Measurements from ENCODE around the gene RETSAT.
"Not testable (repeated sequence)": the region's sequence is repeated elsewhere in the genome, so short reads cannot be mapped to it uniquely, and the experiment has no call there.

RETSAT gene

DNA sequence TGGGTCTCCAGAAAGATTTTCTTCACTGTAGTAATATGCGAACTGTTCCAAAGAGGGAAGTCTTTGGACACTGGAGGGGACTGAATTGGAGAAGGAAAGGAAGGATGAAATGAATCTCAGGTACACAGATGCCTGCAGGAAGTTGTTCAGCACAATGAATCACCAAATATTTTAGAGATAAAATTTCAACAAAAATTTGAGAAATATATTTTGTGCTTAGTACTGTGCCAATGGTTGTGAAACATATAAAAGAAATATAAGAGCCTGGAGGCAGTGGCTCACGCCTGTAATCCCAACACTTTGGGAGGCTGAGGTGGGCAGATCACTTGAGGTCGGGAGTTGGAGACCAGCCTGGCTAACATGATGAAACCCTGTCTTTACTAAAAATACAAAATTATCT is 3.4 kb upstream of the RETSAT start:
- DNase-seq (ENCODE audit: low spot score in 2 of 2) (no peak), ATAC-seq (no peak)
- Mint-ChIP-seq H3K27ac (no peak overlapping the region), H3K9me3 (no peaks in the 10 kb centered on the region), H3K4me3 (no peak overlapping the region), H3K36me3 (peaks cover 67% of the 10 kb centered on the region), H3K4me1 (peaks cover 44% of the 10 kb centered on the region)

DNA sequence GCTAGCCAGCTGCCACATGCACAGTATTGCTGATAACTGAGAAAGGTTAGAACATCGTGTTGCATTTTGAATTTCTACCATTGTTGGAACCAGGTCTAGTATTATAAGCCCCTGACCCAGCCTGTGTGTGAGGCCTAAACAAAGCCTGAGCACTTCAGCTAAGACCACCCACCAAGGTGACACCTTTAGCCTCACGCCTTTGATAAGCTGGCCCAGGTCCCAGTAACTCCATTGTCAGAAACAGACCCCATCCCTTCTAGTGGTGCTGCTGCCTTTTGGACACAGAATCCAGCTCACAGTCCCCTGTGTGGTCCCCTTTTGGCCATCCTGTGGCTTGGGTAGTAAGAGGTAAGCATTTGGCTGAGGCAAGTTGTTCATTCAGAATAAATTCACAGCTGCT is 1.9 kb upstream of the RETSAT start:
- Mint-ChIP-seq H3K27ac (no peak overlapping the region), H3K4me1 (peaks cover 48% of the 10 kb centered on the region), H3K9me3 (no peaks in the 10 kb centered on the region), H3K36me3 (peaks cover 65% of the 10 kb centered on the region), H3K4me3 (no peak overlapping the region)
- ATAC-seq: no peak
- no peak for DNase-seq (ENCODE audit: low spot score in 2 of 2)

DNA sequence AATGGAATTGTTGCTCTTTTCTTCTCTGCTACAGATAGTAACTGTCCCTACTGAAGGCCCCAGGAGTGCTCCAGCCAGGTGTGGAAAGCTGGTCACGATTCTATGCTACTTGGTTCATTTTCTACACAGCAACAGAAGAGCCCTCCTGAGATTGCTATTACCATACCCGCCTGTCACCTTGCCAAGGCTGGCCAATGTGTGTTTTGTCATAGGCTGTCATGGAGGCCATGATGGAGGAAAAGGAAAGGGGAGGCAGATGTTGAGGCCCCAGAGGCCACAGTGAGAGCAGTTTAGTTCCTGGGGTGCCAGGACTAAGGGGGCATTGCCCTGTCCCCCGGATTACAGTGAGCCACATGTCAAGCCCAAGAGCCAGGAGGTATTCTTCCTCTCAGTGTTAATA is 1.2 kb upstream of the RETSAT start:
- Mint-ChIP-seq H3K27ac (peak overlapping the region; percentile 100), H3K4me3 (peak overlapping the region; percentile 99), H3K36me3 (peaks cover 65% of the 10 kb centered on the region), H3K4me1 (peaks cover 51% of the 10 kb centered on the region), H3K9me3 (no peaks in the 10 kb centered on the region)
- ATAC-seq (no peak), DNase-seq (ENCODE audit: low spot score in 2 of 2) (no peak)

DNA sequence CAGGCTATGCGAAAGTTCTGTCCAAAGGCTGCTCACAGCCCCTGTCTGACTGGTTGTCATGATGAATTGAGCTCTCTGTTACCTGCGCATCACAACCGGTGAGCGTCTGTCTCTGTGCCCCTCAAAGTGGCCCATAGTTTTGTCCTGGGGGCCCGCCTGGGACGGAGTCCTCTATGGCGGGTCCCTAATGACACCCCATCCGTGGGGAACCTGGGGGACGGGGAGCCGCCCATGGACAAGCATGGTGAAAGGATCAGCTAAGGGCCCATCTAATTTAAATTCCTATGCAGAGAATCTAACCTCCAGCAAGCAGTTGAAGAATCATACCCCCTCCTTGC is 714 bp upstream of the RETSAT start:
- ATAC-seq (peak; percentile 12), DNase-seq (ENCODE audit: low spot score in 2 of 2) (no peak)
- Mint-ChIP-seq H3K4me3 (peak overlapping the region; percentile 99), H3K36me3 (peaks cover 67% of the 10 kb centered on the region), H3K27ac (peak overlapping the region; percentile 100), H3K9me3 (no peaks in the 10 kb centered on the region), H3K4me1 (peaks cover 54% of the 10 kb centered on the region)

DNA sequence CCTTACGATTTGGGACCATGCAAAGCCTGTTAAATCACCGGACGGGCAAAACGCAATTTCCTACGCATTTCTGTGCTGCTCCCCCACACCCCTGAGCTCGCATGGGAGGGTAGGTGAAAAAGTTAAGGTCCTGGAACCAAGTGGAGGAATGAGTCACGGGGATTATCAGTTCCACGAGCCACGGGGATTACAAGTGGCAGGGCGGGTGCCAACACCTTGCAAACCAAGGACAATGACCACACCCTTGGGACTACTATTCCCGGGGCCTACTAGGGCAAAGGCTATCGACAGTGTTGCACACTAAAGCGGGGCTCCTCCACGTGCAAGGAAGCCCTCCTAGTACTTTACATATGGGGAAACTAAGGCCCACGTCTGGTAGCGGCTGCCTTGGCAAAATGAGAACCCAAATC is 447 bp downstream of the RETSAT start:
- no peak for DNase-seq (ENCODE audit: low spot score in 2 of 2)
- H3K27ac Mint-ChIP-seq: peak overlapping the region; percentile 100
- H3K9me3 Mint-ChIP-seq: no peaks in the 10 kb centered on the region
- H3K4me3 Mint-ChIP-seq: peak overlapping the region; percentile 99
- peaks cover 68% of the 10 kb centered on the region for H3K36me3 Mint-ChIP-seq
- ATAC-seq: peak; percentile 4
- H3K4me1 Mint-ChIP-seq: peaks cover 48% of the 10 kb centered on the region

DNA sequence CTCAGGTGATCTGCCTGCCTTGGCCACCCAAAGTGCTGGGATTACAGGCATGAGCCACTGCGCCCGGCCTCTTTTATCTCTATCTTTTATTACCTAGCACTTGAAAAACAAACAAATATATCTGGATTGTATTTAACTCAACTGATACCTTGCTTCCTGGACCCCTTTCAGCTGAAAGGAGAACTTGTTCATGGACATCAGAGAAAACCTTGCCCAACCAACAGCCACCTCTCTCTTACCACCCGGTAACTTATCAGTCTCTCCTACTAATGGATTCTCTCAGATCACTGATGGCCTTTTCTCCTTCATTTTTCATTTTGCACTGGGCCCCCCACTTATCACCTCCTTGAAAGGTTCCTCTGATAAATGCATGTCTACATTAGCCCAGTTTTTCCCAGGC is 6.7 kb downstream of the RETSAT start:
- peaks cover 64% of the 10 kb centered on the region for H3K36me3 Mint-ChIP-seq

DNA sequence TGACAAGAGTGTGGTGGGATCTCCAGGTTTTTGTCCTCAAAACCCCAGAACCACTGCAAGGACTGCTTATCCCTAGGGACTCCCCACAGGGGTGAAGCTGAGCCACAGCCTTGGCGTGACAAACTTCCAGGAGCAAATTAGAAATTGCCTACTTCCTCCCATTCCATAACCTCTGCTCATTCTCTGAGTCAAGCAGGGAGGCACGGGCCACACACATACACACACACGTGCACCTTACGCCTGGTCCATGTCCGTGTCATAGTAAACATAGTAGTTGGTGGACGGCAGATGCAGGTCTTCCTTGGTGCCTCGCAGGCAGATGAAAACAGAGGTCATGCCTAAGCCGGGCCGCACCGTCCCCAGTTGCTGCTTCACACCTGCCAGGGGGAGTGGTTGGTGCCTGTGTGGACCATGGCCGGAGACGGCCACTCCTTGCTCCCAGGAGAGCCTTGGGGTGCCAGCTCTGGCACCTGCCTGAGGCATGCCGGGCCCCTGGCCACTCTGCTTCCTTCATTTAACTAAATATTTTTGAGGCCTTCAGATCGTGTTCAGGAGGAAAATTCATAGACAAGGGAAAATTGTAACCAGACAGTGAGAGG is 9.9 kb downstream of the RETSAT start:
- Mint-ChIP-seq H3K4me1 (no peaks in the 10 kb centered on the region), H3K27ac (no peak overlapping the region), H3K9me3 (no peaks in the 10 kb centered on the region), H3K4me3 (no peak overlapping the region), H3K36me3 (peaks cover 50% of the 10 kb centered on the region)
- DNase-seq (ENCODE audit: low spot score in 2 of 2): no peak
- no peak for ATAC-seq

More for the DNA sequence above, 6.7 kb downstream of the RETSAT start:
- DNase-seq (ENCODE audit: low spot score in 2 of 2) (no peak), ATAC-seq (no peak)
- no peak overlapping the region for H3K4me3 Mint-ChIP-seq
- no peak overlapping the region for H3K27ac Mint-ChIP-seq
- no peaks in the 10 kb centered on the region for H3K9me3 Mint-ChIP-seq
- H3K4me1 Mint-ChIP-seq: peaks cover 8% of the 10 kb centered on the region

DNA sequence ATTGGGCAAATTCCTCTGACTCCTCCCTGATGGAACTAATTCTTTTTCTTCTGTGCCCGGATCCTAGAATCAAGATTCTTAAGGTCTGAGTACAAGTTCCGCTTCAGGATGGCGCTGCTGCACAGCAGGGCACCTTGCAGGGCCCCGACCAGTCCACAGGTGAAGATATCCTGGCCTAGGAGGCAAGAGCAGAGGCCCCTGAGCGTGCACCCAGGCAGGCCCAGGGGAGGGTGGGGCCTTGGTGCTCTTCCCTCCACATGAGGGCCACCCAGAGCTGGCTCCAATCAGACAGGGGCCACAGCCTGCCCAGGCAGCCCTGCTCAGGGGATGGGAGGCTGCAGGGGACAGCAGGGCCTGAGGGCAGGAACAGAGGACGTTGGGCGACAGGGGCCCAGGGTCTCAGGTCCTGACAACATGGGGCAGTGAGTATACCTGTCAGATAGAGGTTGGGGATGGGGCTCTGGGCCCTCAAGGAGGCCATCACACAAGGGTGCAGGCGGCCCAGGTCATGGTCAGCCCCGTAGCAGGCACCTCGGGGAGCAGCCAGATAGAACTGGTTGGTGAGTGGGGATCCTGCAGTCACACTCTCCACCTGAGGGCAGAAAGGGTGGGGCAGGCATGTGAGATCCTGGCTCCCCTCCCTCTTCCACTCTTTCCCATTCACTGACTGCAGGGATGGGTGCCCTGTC is 11.0 kb downstream of the RETSAT start:
- peak; percentile 31 for ATAC-seq
- not testable (repeated sequence) for H3K4me1 Mint-ChIP-seq; DNase-seq (ENCODE audit: low spot score in 2 of 2); H3K27ac Mint-ChIP-seq; H3K4me3 Mint-ChIP-seq; H3K9me3 Mint-ChIP-seq
- H3K36me3 Mint-ChIP-seq: peaks cover 38% of the 10 kb centered on the region

DNA sequence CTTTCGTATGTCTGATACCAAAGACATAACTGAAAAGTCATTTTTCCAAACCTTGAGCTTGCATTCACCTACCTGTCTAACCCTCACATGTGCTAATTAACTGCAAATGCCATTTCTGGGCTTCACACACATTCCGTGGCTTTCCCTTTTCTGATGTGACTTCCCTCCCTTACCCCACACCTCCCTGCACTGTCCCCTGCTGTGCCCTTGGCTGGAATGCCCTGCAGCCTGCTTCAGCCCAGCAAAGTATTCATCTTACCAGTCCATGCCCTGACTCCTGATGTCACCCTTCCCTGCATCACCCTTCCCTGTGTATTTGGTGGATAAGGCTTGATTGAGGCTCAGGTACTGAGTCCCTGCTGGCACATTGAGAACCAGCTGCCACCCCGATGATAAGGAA is 12.2 kb downstream of the RETSAT start:
- DNase-seq (ENCODE audit: low spot score in 2 of 2) (no peak), ATAC-seq (no peak)
- Mint-ChIP-seq H3K36me3 (peaks cover 27% of the 10 kb centered on the region), H3K9me3 (no peaks in the 10 kb centered on the region), H3K4me3 (no peak overlapping the region), H3K4me1 (no peaks in the 10 kb centered on the region), H3K27ac (no peak overlapping the region)

DNA sequence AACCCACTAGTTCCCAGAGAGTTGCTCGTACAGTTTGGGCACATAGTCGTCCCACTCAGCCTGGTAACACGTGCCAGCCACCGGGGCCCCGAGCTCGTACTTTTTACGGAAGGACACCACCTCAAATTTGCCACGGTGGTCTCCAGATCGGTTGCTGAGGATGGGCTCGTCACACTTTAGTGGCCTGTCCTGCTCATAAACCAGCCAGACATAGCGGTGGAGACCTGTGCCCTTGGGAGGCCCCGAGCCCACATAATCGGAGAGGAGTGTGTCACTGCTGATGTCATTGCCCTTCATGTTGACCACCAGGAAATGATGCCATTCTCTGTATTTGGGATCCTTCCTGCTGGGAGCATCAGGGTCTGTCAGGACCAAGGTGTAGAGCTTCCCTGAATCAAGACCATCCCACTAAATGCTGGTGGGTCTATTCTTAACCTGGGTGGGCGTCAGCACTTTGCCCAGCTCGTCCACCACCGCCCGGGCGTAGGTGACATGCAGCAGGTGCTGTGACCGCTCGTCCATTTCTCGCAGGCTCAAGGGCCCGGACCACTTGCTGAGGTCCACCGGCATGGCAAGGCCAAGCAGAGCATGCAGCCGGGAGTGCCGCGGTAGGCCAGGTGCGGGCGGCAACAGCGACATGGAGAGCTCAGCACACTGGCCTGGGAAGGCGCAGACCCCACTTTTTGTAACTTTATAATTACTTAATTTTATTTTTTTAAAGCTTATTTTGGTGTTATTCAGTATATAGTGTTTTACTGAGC is 12.9 kb downstream of the RETSAT start:
- Mint-ChIP-seq H3K36me3 (peaks cover 19% of the 10 kb centered on the region), H3K9me3 (no peaks in the 10 kb centered on the region), H3K4me3 (no peak overlapping the region), H3K4me1 (no peaks in the 10 kb centered on the region), H3K27ac (no peak overlapping the region)
- ATAC-seq (no peak), DNase-seq (ENCODE audit: low spot score in 2 of 2) (no peak)

DNA sequence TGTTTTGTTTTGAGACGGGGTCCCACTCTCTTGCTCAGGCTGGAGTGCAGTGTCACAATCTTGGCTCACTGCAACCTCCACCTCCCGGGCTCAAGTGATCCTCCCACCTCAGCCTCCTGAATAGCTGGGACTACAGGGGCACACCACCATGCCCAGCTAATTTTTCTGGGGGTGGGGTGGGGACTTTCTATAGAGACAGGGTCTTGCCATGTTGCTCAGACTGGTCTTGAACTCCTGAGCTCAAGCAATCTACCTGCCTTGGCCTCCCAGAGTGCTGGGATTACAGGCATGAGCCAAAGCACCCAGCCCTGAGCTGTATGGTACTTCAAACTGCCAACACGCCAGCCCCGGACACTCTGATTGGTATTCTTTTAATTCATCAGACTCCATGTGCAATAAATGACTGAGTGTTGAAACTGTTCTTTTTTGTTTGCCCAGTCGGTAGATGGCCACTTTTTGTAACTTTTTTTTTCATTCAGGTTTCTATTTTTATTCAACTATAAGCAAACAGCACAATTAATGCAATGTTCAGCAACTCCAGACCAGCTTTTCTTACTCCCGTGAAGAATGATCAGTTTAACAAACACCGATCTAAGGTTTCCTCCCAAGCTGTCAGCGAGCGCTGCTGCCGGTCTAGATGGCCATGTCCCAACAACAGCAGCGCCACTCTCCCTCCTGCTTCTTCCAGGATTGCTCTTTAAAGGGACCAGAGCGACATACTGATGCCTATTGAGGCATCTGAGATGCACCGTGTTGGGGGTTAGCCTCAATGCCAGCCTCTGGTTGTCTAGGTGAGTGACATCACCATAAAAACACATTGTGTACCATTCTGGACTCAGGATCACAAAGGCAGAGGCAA is 14.1 kb downstream of the RETSAT start:
- Mint-ChIP-seq H3K4me3 (no peak overlapping the region), H3K36me3 (peaks cover 11% of the 10 kb centered on the region), H3K9me3 (no peaks in the 10 kb centered on the region), H3K27ac (no peak overlapping the region), H3K4me1 (no peaks in the 10 kb centered on the region)
- no peak for DNase-seq (ENCODE audit: low spot score in 2 of 2)
- ATAC-seq: no peak

DNA sequence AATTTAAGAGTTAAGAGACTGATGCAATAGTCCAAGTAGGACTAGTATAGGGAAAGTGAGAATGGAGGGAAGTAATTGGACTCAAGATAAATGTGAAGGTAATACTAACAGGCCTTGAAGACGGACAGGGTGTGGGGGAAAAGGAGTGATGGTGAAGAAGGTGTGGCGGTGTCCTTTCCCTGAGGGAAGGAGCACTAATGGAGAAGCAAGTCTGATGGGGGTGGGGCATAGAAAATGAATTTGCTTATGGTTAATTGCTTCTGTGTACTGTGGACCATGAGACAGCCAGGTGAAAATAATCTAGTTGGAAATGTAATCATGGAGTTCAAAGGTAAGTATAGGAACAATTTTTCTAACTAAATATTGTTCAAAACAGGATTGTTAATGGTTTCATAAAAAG is 19.4 kb downstream of the RETSAT start:
- Mint-ChIP-seq H3K36me3 (no peaks in the 10 kb centered on the region), H3K9me3 (no peaks in the 10 kb centered on the region), H3K27ac (no peak overlapping the region), H3K4me3 (no peak overlapping the region), H3K4me1 (peaks cover 15% of the 10 kb centered on the region)
- ATAC-seq (no peak), DNase-seq (ENCODE audit: low spot score in 2 of 2) (no peak)

DNA sequence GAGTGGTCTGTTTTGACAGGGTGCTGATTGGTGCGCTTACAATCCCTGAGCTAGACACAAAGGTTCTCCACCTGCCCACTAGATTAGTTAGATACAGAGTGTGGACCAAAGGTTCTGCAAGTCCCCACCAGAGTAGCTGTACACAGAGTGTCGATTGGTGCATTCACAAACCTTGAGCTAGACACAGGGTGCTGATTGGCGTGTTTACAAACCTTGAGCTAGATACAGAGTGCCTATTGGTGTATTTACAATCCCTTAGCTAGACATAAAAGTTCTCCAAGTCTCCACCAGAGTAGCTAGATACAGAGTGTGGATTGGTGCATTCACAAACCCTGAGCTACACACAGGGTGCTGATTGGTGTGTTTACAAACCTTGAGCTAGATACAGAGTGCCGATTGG is 20.5 kb downstream of the RETSAT start:
- H3K36me3 Mint-ChIP-seq; ATAC-seq; DNase-seq (ENCODE audit: low spot score in 2 of 2); H3K9me3 Mint-ChIP-seq; H3K27ac Mint-ChIP-seq; H3K4me3 Mint-ChIP-seq: not testable (repeated sequence)
- peaks cover 23% of the 10 kb centered on the region for H3K4me1 Mint-ChIP-seq

DNA sequence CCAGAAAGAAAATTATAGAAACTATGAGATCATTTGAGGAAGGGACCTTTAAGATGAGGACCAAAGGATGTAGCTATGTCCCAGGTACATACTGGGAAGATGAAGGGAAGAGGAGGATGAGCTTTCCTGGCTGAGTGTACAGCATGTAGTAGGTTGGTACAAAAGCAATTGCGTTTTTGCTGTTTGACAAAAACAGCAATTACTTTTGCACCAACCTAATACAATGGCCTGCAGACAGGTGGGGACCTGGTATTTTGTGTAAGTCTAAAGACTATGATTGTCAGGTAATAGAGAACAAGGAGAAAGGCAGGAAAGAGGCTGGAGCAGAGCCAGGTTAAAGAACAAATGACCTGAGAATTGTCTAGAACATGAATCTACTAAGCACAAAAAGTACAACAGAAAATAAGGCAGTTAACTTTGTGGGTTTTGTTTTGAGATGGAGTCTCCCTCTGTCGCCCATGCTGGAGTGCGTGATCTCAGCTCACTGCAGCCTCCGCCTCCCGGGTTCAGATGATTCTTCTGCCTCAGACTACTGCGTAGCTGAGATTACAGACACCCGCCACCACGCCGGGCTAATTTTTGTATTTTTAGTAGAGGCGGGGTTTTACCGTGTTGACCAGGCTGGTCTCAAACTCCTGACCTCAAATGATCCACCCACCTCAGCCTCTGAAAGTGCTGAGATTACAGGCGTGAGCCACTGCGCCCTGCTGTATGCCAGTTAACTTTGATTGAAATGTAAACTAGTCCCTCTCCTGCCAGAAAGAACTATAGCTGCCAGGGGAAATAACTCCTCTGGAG is 23.3 kb downstream of the RETSAT start:
- DNase-seq (ENCODE audit: low spot score in 2 of 2): peak; percentile 20 to 72
- H3K36me3 Mint-ChIP-seq: peaks cover 29% of the 10 kb centered on the region
- no peak overlapping the region for H3K27ac Mint-ChIP-seq
- H3K4me3 Mint-ChIP-seq: peak overlapping the region; percentile 25
- H3K4me1 Mint-ChIP-seq: peaks cover 29% of the 10 kb centered on the region
- H3K9me3 Mint-ChIP-seq: no peaks in the 10 kb centered on the region
- peak; percentile 55 for ATAC-seq

Measured in stimulated activated effector memory CD8-positive, alpha-beta T cell treated with anti-CD3 and anti-CD28 coated beads, Interleukin-12 subunit alpha, Interleukin-12 subunit beta, amount 100 ng/mL, for 72 hours (primary cell).